H1 (cell line): ENCODE results near the gene INPP4B. TPM values are rescaled to one million over a fixed set of nuclear protein-coding genes. Genes with fewer than 3 reads are reported as not detected.

Experiments
- CTCF ChIA-PET: fragments of 300-600 bp; sonication (Branson Sonifier 250); formaldehyde crosslinking; loops from one replicate; lab custom pipeline; 2021; ENCODE audit not compliant: partially characterized antibody; lab: Charles Lee
- POLR2A ChIA-PET: fragments of 300-600 bp; sonication (Branson Sonifier 250); formaldehyde crosslinking; loops from one replicate; lab custom pipeline; 2021; ENCODE audit warnings: inconsistent platforms; ENCODE audit not compliant: partially characterized antibody; lab: Charles Lee
- DNase-seq, 2 experiments: peaks; one replicate each; pipeline versions ENCODE4 v3.0.0 to v3.0.0-alpha.2; 2010 to 2022; ENCODE audit warnings: low spot score in 2 of 2, low read depth in 1 of 2, mixed read lengths in 1 of 2
- FAIRE-seq: peaks from 2 replicates; lab custom pipeline; 2011; peaks lifted over from hg19 to GRCh38; lab: Jason Lieb, UNC
- H2AFZ ChIP-seq: 2 replicates; pipeline ENCODE4 v1.8.1; 2012; ENCODE audit warnings: low read length, inconsistent platforms
- H2AK5ac ChIP-seq: 2 replicates; pipeline ENCODE4 v1.6.1; 2013; ENCODE audit warnings: low read depth, low read length
- H2BK120ac ChIP-seq: replicated peaks from 2 replicates; pipeline ENCODE3; 2013; ENCODE audit warnings: low read depth, low read length, inconsistent platforms
- H2BK12ac ChIP-seq: 2 replicates; pipeline ENCODE4 v1.6.1; 2013; ENCODE audit warnings: low read depth, low read length
- H2BK15ac ChIP-seq: 2 replicates; pipeline ENCODE4 v1.6.1; 2013; ENCODE audit warnings: low read length
- H2BK20ac ChIP-seq: 2 replicates; pipeline ENCODE4 v1.6.1; 2013; ENCODE audit warnings: low read length
- H2BK5ac ChIP-seq: 2 replicates; pipeline ENCODE4 v1.6.1; 2013; ENCODE audit warnings: low read depth, low read length
- H3K14ac ChIP-seq: 2 replicates; pipeline ENCODE4 v1.6.1; 2013; ENCODE audit warnings: inconsistent platforms; ENCODE audit not compliant: insufficient read length
- H3K18ac ChIP-seq: 2 replicates; pipeline ENCODE4 v1.6.1; 2013; ENCODE audit warnings: low read length; ENCODE audit errors: extremely low read depth
- H3K23ac ChIP-seq: 2 replicates; pipeline ENCODE4 v1.6.1; 2013; ENCODE audit warnings: inconsistent platforms; ENCODE audit not compliant: insufficient read length
- H3K23me2 ChIP-seq: 2 replicates; pipeline ENCODE4 v1.6.1; 2013; ENCODE audit warnings: low read depth, low read length
- H3K27ac ChIP-seq: 2 replicates; pipeline ENCODE4 v1.6.1; 2011; ENCODE audit warnings: low read depth, low read length, inconsistent platforms
- H3K27me3 ChIP-seq, 4 experiments: replicated peaks in 1 of 4; 1 replicate in 1 of 4; 2 replicates in 3 of 4; pipeline versions ENCODE4 v1.6.1 to v1.8.1; 2011 to 2013; ENCODE audit warnings: low read length in 3 of 4, mild to moderate bottlenecking in 3 of 4, inconsistent platforms in 2 of 4, mixed read lengths in 2 of 4, moderate library complexity in 1 of 4; ENCODE audit not compliant: control insufficient read depth in 3 of 4, insufficient read depth in 3 of 4; ENCODE audit errors: extremely low read depth in 1 of 4
- H3K36me3 ChIP-seq, 4 experiments: 2 replicates each; pipeline versions ENCODE4 v1.6.1 to v1.8.1; 2011 to 2013; ENCODE audit warnings: mild to moderate bottlenecking in 4 of 4, low read length in 3 of 4, moderate library complexity in 2 of 4, control low read depth in 1 of 4, inconsistent platforms in 1 of 4; ENCODE audit not compliant: insufficient read depth in 4 of 4, control insufficient read depth in 2 of 4
- H3K4ac ChIP-seq: replicated peaks from 2 replicates; pipeline ENCODE3; 2013; ENCODE audit warnings: low read length, low read depth, mixed read lengths, inconsistent platforms; ENCODE audit not compliant: insufficient read length
- H3K4me1 ChIP-seq, 4 experiments: replicated peaks in 1 of 4; 1 replicate in 1 of 4; 2 replicates in 3 of 4; pipeline versions ENCODE4 v1.6.1 to v1.8.1; 2011 to 2013; ENCODE audit warnings: low read length in 3 of 4, inconsistent platforms in 2 of 4, mixed read lengths in 1 of 4; ENCODE audit not compliant: insufficient read depth in 4 of 4, control insufficient read depth in 3 of 4
- H3K4me2 ChIP-seq, 2 experiments: 2 replicates each; pipeline versions ENCODE4 v1.6.1 to v1.8.1; 2011 to 2013; ENCODE audit warnings: low read depth in 2 of 2, low read length in 2 of 2, control low read depth in 1 of 2, inconsistent platforms in 1 of 2, mild to moderate bottlenecking in 1 of 2; ENCODE audit not compliant: insufficient read depth in 1 of 2
- H3K4me3 ChIP-seq, 4 experiments: fragments of 200-600, 300-600 bp in 1 of 4; sonication (generic), shearing (Covaris generic), sonication (Bioruptor Twin) in 1 of 4; 2 replicates each; pipeline versions ENCODE4 v1.5.1 to v1.8.1; 2011 to 2016; ENCODE audit warnings: low read length in 4 of 4, low read depth in 3 of 4, control low read depth in 2 of 4, inconsistent platforms in 2 of 4, mild to moderate bottlenecking in 2 of 4, mixed read lengths in 1 of 4, moderate library complexity in 1 of 4; ENCODE audit not compliant: insufficient read depth in 2 of 4; ENCODE audit errors: extremely low read depth in 1 of 4
- H3K56ac ChIP-seq: replicated peaks from 2 replicates; pipeline ENCODE3; 2013; ENCODE audit warnings: low read depth, mild to moderate bottlenecking, mixed read lengths, low read length, inconsistent platforms; ENCODE audit not compliant: insufficient read length
- H3K79me1 ChIP-seq: 2 replicates; pipeline ENCODE4 v1.6.1; 2013; ENCODE audit warnings: low read depth, low read length, control low read depth
- H3K79me2 ChIP-seq, 2 experiments: 2 replicates each; pipeline versions ENCODE4 v1.6.1 to v1.8.1; 2012 to 2013; ENCODE audit warnings: low read length in 2 of 2, mild to moderate bottlenecking in 2 of 2, inconsistent platforms in 1 of 2; ENCODE audit not compliant: insufficient read depth in 2 of 2, control insufficient read depth in 1 of 2
- H3K9ac ChIP-seq, 4 experiments: replicated peaks in 1 of 4; 1 replicate in 1 of 4; 2 replicates in 3 of 4; pipeline versions ENCODE4 v1.6.1 to v1.8.1; 2011 to 2013; ENCODE audit warnings: low read depth in 3 of 4, low read length in 3 of 4, control low read depth in 2 of 4, mild to moderate bottlenecking in 2 of 4, moderate library complexity in 2 of 4, inconsistent platforms in 1 of 4; ENCODE audit errors: extremely low read depth in 1 of 4
- H3K9me3 ChIP-seq, 2 experiments: 2 replicates each; pipeline versions ENCODE4 v1.6.1 to v1.8.1; 2012 to 2013; ENCODE audit warnings: mild to moderate bottlenecking in 2 of 2, moderate library complexity in 2 of 2, control low read depth in 1 of 2, inconsistent platforms in 1 of 2, low read depth in 1 of 2, low read length in 1 of 2, mixed read lengths in 1 of 2; ENCODE audit not compliant: insufficient read depth in 2 of 2
- H4K20me1 ChIP-seq, 2 experiments: replicated peaks in 1 of 2; 2 replicates each; pipeline versions ENCODE3 to v1.8.1; 2011 to 2013; ENCODE audit warnings: inconsistent platforms in 2 of 2, low read length in 2 of 2, mild to moderate bottlenecking in 1 of 2; ENCODE audit not compliant: insufficient read depth in 2 of 2, control insufficient read depth in 1 of 2
- H4K5ac ChIP-seq: 2 replicates; pipeline ENCODE4 v1.6.1; 2013; ENCODE audit warnings: low read length, low read depth, mixed read lengths, inconsistent platforms; ENCODE audit not compliant: insufficient read length
- H4K8ac ChIP-seq: 2 replicates; pipeline ENCODE4 v1.8.0; 2013; ENCODE audit warnings: mild to moderate bottlenecking, moderate library complexity, low read length, inconsistent platforms; ENCODE audit not compliant: insufficient read depth; ENCODE audit errors: extremely low read depth
- H4K91ac ChIP-seq: replicated peaks from 2 replicates; pipeline ENCODE3; 2013; ENCODE audit warnings: low read length, mixed read lengths, inconsistent platforms; ENCODE audit not compliant: insufficient read length
- KDM4A ChIP-seq: IDR thresholded peaks from one replicate; pipeline ENCODE4 v1.7.1; 2012; ENCODE audit warnings: low read depth, mild to moderate bottlenecking, moderate library complexity, low read length, inconsistent platforms; ENCODE audit not compliant: severe bottlenecking
- WGBS, 2 experiments: shearing (Covaris generic) in 1 of 2; methylation state at CpG; one replicate each; pipeline versions ENCODE4 v1.1.6 to v1.1.7; 2013 to 2015; ENCODE audit warnings: low lambda C conversion rate in 2 of 2, mixed read lengths in 2 of 2, inconsistent platforms in 1 of 2, low coverage in 1 of 2, missing lambda C conversion rate in 1 of 2; ENCODE audit not compliant: insufficient replicate concordance in 2 of 2, insufficient coverage in 1 of 2, insufficient read length in 1 of 2; ENCODE audit errors: extremely low coverage in 1 of 2, missing lambda C conversion rate in 1 of 2; 5-methylcytosine and 5-hydroxymethylcytosine counted together
- polyA plus RNA-seq, 7 experiments: library from polyadenylated mRNA; depleted of rRNA in 3 of 7; stranded (reverse) in 5 of 7; unstranded in 2 of 7; fragments of >200 nt in 5 of 7; fragments of 200-250 nt in 2 of 7; gene quantifications; 1 replicate in 5 of 7; 2 replicates in 1 of 7; 4 replicates in 1 of 7; pipeline versions ENCODE4 v1.2.1 to v1.2.3, GENCODE V29; 2011 to 2013; ENCODE audit warnings: missing spikeins in 2 of 7, mixed read lengths in 2 of 7
- total RNA-seq: library from RNA; stranded (reverse); fragmentation: NEBNext Ultra II Directional; extraction: Animal tissue kit (Norgen Biotek cat#: 25700); gene quantifications from 2 replicates; pipeline ENCODE4 v1.2.1, GENCODE V29; 2021
- TF ChIP-seq, protein P1 (sequence below): IDR thresholded peaks from 2 replicates; pipeline ENCODE4 v1.6.1; 2012; ENCODE audit warnings: low read length, inconsistent platforms

Gene INPP4B
- total and polyA plus RNA-seq, 2 of the 8 experiments (the other 6 are each of a cell fraction or from before 2014, with no cell fraction given) = 0.11 to 0.54 TPM

DNA sequence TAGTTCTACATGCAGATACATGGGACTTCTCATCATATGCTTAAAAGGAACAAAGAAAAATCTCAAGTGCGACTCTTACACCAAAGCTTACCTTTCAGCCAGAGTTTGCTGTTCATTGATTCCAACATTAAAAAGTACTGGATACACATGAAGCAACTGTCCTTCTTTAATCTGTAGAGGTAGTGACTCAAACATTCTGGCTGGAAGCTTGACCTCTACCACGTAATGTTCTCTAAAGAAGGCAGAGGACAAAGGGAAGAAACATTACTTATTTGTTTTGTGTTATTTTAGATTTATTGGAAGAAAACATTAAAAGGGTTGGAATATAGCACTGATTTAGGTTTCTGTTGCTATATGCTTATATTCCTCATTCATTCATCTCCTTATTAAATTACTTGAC, 733.6 kb downstream of the INPP4B start:
- H3K4ac ChIP-seq = no peak overlapping the region
- H3K9me3 ChIP-seq = no peaks in the 10 kb centered on the region
- no peak overlapping the region for H2BK5ac ChIP-seq
- no peak overlapping the region for H3K4me3 ChIP-seq
- H2AFZ ChIP-seq = no peak overlapping the region
- no peak overlapping the region for H3K4me2 ChIP-seq
- no peak overlapping the region for H4K91ac ChIP-seq
- H2BK12ac ChIP-seq = no peak overlapping the region
- no peak overlapping the region for H3K27ac ChIP-seq
- no peak overlapping the region for H2AK5ac ChIP-seq
- no peak overlapping the region for H3K23ac ChIP-seq
- ChIA-PET POLR2A (no interaction called here), CTCF (interaction anchor here (0.6 kb wide), 1 partner anchor 45 kb away, joined by 4 read pairs; no protein-coding TSS in a partner anchor)
- H4K5ac ChIP-seq = no peak overlapping the region
- H3K14ac ChIP-seq = no peak overlapping the region
- no peaks in the 10 kb centered on the region for H3K36me3 ChIP-seq
- no peak overlapping the region for H2BK20ac ChIP-seq
- WGBS, 2 experiments = 93% methylated on average over 2 of the region's 2 CpGs; no CpG with 5 or more reads in 1 of the 2 experiments
- H3K27me3 ChIP-seq = no peaks in the 10 kb centered on the region
- no peak overlapping the region for H4K8ac ChIP-seq
- no peak for TF ChIP-seq KDM4A
- TF ChIP-seq, protein P1, sequence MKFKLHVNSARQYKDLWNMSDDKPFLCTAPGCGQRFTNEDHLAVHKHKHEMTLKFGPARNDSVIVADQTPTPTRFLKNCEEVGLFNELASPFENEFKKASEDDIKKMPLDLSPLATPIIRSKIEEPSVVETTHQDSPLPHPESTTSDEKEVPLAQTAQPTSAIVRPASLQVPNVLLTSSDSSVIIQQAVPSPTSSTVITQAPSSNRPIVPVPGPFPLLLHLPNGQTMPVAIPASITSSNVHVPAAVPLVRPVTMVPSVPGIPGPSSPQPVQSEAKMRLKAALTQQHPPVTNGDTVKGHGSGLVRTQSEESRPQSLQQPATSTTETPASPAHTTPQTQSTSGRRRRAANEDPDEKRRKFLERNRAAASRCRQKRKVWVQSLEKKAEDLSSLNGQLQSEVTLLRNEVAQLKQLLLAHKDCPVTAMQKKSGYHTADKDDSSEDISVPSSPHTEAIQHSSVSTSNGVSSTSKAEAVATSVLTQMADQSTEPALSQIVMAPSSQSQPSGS = no peak
- DNase-seq (no peak), FAIRE-seq (no peak)
- H3K56ac ChIP-seq = no peak overlapping the region
- no peaks in the 10 kb centered on the region for H3K79me1 ChIP-seq
- no peak overlapping the region for H2BK15ac ChIP-seq
- H3K23me2 ChIP-seq = no peaks in the 10 kb centered on the region
- H3K79me2 ChIP-seq = no peaks in the 10 kb centered on the region
- no peak overlapping the region for H3K18ac ChIP-seq
- H4K20me1 ChIP-seq = no peaks in the 10 kb centered on the region
- H2BK120ac ChIP-seq = no peak overlapping the region
- no peaks in the 10 kb centered on the region for H3K4me1 ChIP-seq
- H3K9ac ChIP-seq = no peak overlapping the region
